HepG2 (cell line): ENCODE data around the gene COPZ2. TPM values are rescaled to one million over a fixed set of nuclear protein-coding genes. Genes with fewer than 3 reads are reported as not detected.
A peak's percentile ranks its signal among the peaks of the same experiment; 100 is the strongest.

Experiments
- BHLHE40 ChIP-seq: IDR thresholded peaks from 2 replicates; pipeline ENCODE4 v1.6.1; 2011; ENCODE audit warnings: low read length, improper control_type of control experiment
- CBX5 ChIP-seq: sonication (generic); formaldehyde crosslinking; IDR thresholded peaks from 2 replicates; pipeline ENCODE4 v1.4.0; 2020; ENCODE audit warnings: missing genetic modification reagents, borderline replicate concordance
- ETV5 ChIP-seq: IDR thresholded peaks from 2 replicates; pipeline ENCODE4 v1.6.1; 2018; ENCODE audit warnings: missing biosample characterization, missing genetic modification reagents, inconsistent platforms, borderline replicate concordance
- FOXJ3 ChIP-seq: sonication (generic); formaldehyde crosslinking; IDR thresholded peaks from 2 replicates; pipeline ENCODE4 v1.4.0; 2020; ENCODE audit warnings: missing genetic modification reagents, mild to moderate bottlenecking, borderline replicate concordance
- HNRNPUL1 ChIP-seq: fragments of 200-400 bp; formaldehyde crosslinking; IDR thresholded peaks from 2 replicates; pipeline ENCODE4 v1.6.1; 2017; ENCODE audit warnings: low read depth, mild to moderate bottlenecking, low read length, moderate library complexity
- HOXA9 ChIP-seq: sonication (generic); formaldehyde crosslinking; IDR thresholded peaks from 2 replicates; pipeline ENCODE4 v1.8.1; 2022; ENCODE audit warnings: missing genetic modification reagents, mild to moderate bottlenecking, moderate library complexity, borderline replicate concordance
- JUNB ChIP-seq: sonication (generic); formaldehyde crosslinking; IDR thresholded peaks from 2 replicates; pipeline ENCODE4 v1.8.0; 2022; ENCODE audit warnings: missing genetic modification reagents, mild to moderate bottlenecking, borderline replicate concordance
- SRF ChIP-seq: IDR thresholded peaks from 2 replicates; pipeline ENCODE4 v1.6.1; 2011; ENCODE audit warnings: mild to moderate bottlenecking, low read depth, low read length, moderate library complexity
- ZNF124 ChIP-seq: sonication (generic); formaldehyde crosslinking; IDR thresholded peaks from 2 replicates; pipeline ENCODE4 v1.4.0; 2020; ENCODE audit warnings: missing genetic modification reagents
- ZNF292 ChIP-seq: sonication (generic); formaldehyde crosslinking; IDR thresholded peaks from 2 replicates; pipeline ENCODE4 v1.8.1; 2022; ENCODE audit warnings: mild to moderate bottlenecking, low read depth, missing genetic modification reagents, borderline replicate concordance
- ZNF343 ChIP-seq: sonication (generic); formaldehyde crosslinking; IDR thresholded peaks from 2 replicates; pipeline ENCODE4 v1.4.0; 2020; ENCODE audit warnings: mild to moderate bottlenecking, missing genetic modification reagents
- ZNF432 ChIP-seq: sonication (generic); formaldehyde crosslinking; IDR thresholded peaks from 2 replicates; pipeline ENCODE4 v1.5.0; 2020; ENCODE audit warnings: missing genetic modification reagents, mild to moderate bottlenecking, borderline replicate concordance
- ZNF609 ChIP-seq: sonication (generic); formaldehyde crosslinking; IDR thresholded peaks from 2 replicates; pipeline ENCODE4 v1.4.0; 2020; ENCODE audit warnings: mild to moderate bottlenecking, missing genetic modification reagents, borderline replicate concordance
- ZNF773 ChIP-seq: sonication (generic); formaldehyde crosslinking; IDR thresholded peaks from 2 replicates; pipeline ENCODE4 v1.4.0; 2020; ENCODE audit warnings: missing genetic modification reagents, borderline replicate concordance
- polyA plus RNA-seq, 8 experiments: library from polyadenylated mRNA; depleted of rRNA in 3 of 8; stranded (reverse) in 7 of 8; unstranded in 1 of 8; fragments of >200 nt; fragmentation: Illumina TruSeq in 4 of 8; extraction: Trizol in 4 of 8; gene quantifications; 2 replicates each; pipeline versions ENCODE4 v1.2.1 to v1.2.3, GENCODE V29; 2011 to 2016; ENCODE audit warnings: low read depth in 4 of 8, missing spikeins in 1 of 8, mixed read lengths in 1 of 8; ENCODE audit not compliant: insufficient read depth in 1 of 8
- total RNA-seq, 5 experiments: library from RNA; depleted of rRNA; stranded (reverse); fragments of >200 nt; fragmentation: Illumina TruSeq; extraction: Trizol; gene quantifications; 2 replicates each; pipeline ENCODE4 v1.2.3, GENCODE V29; 2016; ENCODE audit warnings: low read depth in 1 of 5
- TF ChIP-seq, protein P1 (sequence below): sonication (generic); formaldehyde crosslinking; IDR thresholded peaks from 2 replicates; pipeline ENCODE4 v1.4.0; 2020; ENCODE audit warnings: missing genetic modification reagents
- TF ChIP-seq, protein P2 (sequence below): sonication (generic); formaldehyde crosslinking; IDR thresholded peaks from 2 replicates; pipeline ENCODE4 v1.5.0; 2020; ENCODE audit warnings: missing genetic modification reagents, mild to moderate bottlenecking, borderline replicate concordance
- TF ChIP-seq, protein P3 (sequence below): sonication (generic); formaldehyde crosslinking; IDR thresholded peaks from 2 replicates; pipeline ENCODE4 v1.5.1; 2020; ENCODE audit warnings: mild to moderate bottlenecking, missing genetic modification reagents, moderate library complexity

COPZ2 gene
- total and polyA plus RNA-seq, 2 of the 13 experiments (the other 11 are each of a cell fraction or from before 2014, with no cell fraction given), result 0.61 to 1.5 TPM

- TF ChIP-seq ZNF609 (CRISPR knock-in tag) (peak; percentile 24; the same call in 1 of the 2 replicates), ZNF343 (CRISPR knock-in tag) (no peak), ZNF124 (no peak), ZNF292 (CRISPR knock-in tag) (0 out of 2 replicates have a peak, but pooled peaks have one; percentile 20), ZNF432 (CRISPR knock-in tag) (no peak), JUNB (CRISPR knock-in tag) (peak; percentile 57; the same call in 1 of the 2 replicates), ZNF773 (CRISPR knock-in tag) (0 out of 2 replicates have a peak, but pooled peaks have one; percentile 41), ETV5 (CRISPR knock-in tag) (peak; percentile 30; the same call in 1 of the 2 replicates), SRF (0 out of 2 replicates have a peak, but pooled peaks have one; percentile 19), HNRNPUL1 (no peak), CBX5 (CRISPR knock-in tag) (no peak), BHLHE40 (peak; percentile 89), HOXA9 (CRISPR knock-in tag) (no peak), FOXJ3 (CRISPR knock-in tag) (no peak)
- TF ChIP-seq, protein P1, sequence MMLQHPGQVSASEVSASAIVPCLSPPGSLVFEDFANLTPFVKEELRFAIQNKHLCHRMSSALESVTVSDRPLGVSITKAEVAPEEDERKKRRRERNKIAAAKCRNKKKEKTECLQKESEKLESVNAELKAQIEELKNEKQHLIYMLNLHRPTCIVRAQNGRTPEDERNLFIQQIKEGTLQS, result no peak
- TF ChIP-seq, protein P2, sequence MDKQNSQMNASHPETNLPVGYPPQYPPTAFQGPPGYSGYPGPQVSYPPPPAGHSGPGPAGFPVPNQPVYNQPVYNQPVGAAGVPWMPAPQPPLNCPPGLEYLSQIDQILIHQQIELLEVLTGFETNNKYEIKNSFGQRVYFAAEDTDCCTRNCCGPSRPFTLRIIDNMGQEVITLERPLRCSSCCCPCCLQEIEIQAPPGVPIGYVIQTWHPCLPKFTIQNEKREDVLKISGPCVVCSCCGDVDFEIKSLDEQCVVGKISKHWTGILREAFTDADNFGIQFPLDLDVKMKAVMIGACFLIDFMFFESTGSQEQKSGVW (CRISPR knock-in tag), result no peak
- TF ChIP-seq, protein P3, sequence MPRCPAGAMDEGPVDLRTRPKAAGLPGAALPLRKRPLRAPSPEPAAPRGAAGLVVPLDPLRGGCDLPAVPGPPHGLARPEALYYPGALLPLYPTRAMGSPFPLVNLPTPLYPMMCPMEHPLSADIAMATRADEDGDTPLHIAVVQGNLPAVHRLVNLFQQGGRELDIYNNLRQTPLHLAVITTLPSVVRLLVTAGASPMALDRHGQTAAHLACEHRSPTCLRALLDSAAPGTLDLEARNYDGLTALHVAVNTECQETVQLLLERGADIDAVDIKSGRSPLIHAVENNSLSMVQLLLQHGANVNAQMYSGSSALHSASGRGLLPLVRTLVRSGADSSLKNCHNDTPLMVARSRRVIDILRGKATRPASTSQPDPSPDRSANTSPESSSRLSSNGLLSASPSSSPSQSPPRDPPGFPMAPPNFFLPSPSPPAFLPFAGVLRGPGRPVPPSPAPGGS (CRISPR knock-in tag), result no peak
Observed at GRCh38 chr17:48025040-48025903, 12.3 kb downstream of the COPZ2 start (continued).
